Sigmoid colon (tissue), 4 donors: ENCODE results near the gene CNPY3.

Experiments used
- POLR2A ChIP-seq, 2 donors: fragments of 450-650 bp; IDR thresholded peaks; one replicate each; pipeline ENCODE4 v1.6.1; 2016; ENCODE audit warnings: antibody characterized with exemption in 2 of 2, mild to moderate bottlenecking in 2 of 2, moderate library complexity in 2 of 2
- POLR2AphosphoS5 ChIP-seq, 4 donors: sonication (generic); formaldehyde crosslinking; IDR thresholded peaks; one replicate each; pipeline ENCODE4 v1.6.1; 2017; ENCODE audit warnings: antibody characterized with exemption in 4 of 4
- TF ChIP-seq, protein P1 (sequence below), 4 experiments: fragments of 450-650 bp in 3 of 4; fragments of 200-600 bp in 1 of 4; IDR thresholded peaks; one replicate each; pipeline ENCODE4 v1.5.1; 2016 to 2019; ENCODE audit warnings: antibody characterized with exemption in 4 of 4, mild to moderate bottlenecking in 3 of 4, moderate library complexity in 2 of 4

DNA sequence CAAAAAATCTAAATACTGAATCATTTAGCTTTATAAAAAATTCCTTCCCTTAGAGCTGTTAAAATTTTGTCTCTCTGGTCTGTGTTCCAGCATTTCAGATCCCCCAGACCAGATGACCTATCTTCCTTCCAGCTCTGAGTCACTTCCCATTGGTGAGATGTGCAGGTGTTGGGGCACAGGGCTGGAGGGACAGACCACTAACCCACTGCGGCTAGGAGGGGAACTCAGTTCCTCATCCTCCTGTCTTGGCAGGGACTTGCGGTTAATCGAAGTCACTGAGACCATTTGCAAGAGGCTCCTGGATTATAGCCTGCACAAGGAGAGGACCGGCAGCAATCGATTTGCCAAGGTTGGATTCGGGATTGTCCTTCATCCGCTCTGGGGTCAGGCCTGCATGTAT, 6.0 kb downstream of the CNPY3 start:
- no peak for TF ChIP-seq POLR2AphosphoS5 (IDR thresholded peaks at IDR 0.05)
- TF ChIP-seq POLR2A (IDR thresholded peaks at IDR 0.05), result no peak
- TF ChIP-seq, protein P1, sequence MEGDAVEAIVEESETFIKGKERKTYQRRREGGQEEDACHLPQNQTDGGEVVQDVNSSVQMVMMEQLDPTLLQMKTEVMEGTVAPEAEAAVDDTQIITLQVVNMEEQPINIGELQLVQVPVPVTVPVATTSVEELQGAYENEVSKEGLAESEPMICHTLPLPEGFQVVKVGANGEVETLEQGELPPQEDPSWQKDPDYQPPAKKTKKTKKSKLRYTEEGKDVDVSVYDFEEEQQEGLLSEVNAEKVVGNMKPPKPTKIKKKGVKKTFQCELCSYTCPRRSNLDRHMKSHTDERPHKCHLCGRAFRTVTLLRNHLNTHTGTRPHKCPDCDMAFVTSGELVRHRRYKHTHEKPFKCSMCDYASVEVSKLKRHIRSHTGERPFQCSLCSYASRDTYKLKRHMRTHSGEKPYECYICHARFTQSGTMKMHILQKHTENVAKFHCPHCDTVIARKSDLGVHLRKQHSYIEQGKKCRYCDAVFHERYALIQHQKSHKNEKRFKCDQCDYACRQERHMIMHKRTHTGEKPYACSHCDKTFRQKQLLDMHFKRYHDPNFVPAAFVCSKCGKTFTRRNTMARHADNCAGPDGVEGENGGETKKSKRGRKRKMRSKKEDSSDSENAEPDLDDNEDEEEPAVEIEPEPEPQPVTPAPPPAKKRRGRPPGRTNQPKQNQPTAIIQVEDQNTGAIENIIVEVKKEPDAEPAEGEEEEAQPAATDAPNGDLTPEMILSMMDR (IDR thresholded peaks at IDR 0.05), result no peak
